Globus pallidus (tissue), 1 donor: ENCODE measurements around the gene SNAP29.
"Not testable (repeated sequence)": the region's sequence is repeated elsewhere in the genome, so short reads cannot be mapped to it uniquely, and the experiment has no call there.

Experiments
- DNase-seq: peaks from one replicate; pipeline ENCODE4 v3.0.0-alpha.2; 2015; ENCODE audit warnings: low spot score

SNAP29 gene

GRCh38 chr22:20901093-20902033, 42.6 kb downstream of the SNAP29 start:
- DNase-seq = not testable (repeated sequence)

- no peak for DNase-seq
Observed at GRCh38 chr22:20903093-20903492, 44.3 kb downstream of the SNAP29 start.

- DNase-seq = no peak
Observed at GRCh38 chr22:20904008-20904979, 45.5 kb downstream of the SNAP29 start.

GRCh38 chr22:20904980-20905355, 46.2 kb downstream of the SNAP29 start:
- DNase-seq = no peak

GRCh38 chr22:20905415-20906386, 46.9 kb downstream of the SNAP29 start:
- DNase-seq = no peak

- no peak for DNase-seq
Observed at GRCh38 chr22:20906387-20906767, 47.6 kb downstream of the SNAP29 start.

GRCh38 chr22:20908717-20909116, 49.9 kb downstream of the SNAP29 start:
- DNase-seq = not testable (repeated sequence)

GRCh38 chr22:20909543-20910303, 50.9 kb downstream of the SNAP29 start:
- no peak for DNase-seq

GRCh38 chr22:20912494-20912893, 53.7 kb downstream of the SNAP29 start:
- no peak for DNase-seq

- peak; percentile 97 for DNase-seq
Observed at GRCh38 chr22:20916916-20917810, 58.4 kb downstream of the SNAP29 start, which contains the start of gene CRKL. CRKL (plus strand) TSS chr22:20917407; CDS start chr22:20917935, 528 bp downstream.

- no peak for DNase-seq
Observed at GRCh38 chr22:20918663-20919218, 59.9 kb downstream of the SNAP29 start.

GRCh38 chr22:20919718-20920117, 60.9 kb downstream of the SNAP29 start:
- no peak for DNase-seq

GRCh38 chr22:20920881-20921203, 62.0 kb downstream of the SNAP29 start:
- no peak for DNase-seq

GRCh38 chr22:20922141-20922751, 63.4 kb downstream of the SNAP29 start:
- no peak for DNase-seq

- DNase-seq = no peak
Observed at GRCh38 chr22:20926243-20926642, 67.4 kb downstream of the SNAP29 start.

GRCh38 chr22:20927940-20928572, 69.2 kb downstream of the SNAP29 start:
- DNase-seq = no peak

- no peak for DNase-seq
Observed at GRCh38 chr22:20928573-20928967, 69.8 kb downstream of the SNAP29 start.

GRCh38 chr22:20930004-20930403, 71.2 kb downstream of the SNAP29 start:
- no peak for DNase-seq
